GM19463 (cell line): ENCODE results near the gene CEP55.
A peak's percentile ranks its signal among the peaks of the same experiment; 100 is the strongest.

Source experiments
- ATAC-seq: cut with Tn5 transposase; IDR thresholded peaks from one replicate; pipeline ENCODE4 v1.9.1; 2021; ENCODE audit warnings: mild to moderate bottlenecking, moderate library complexity; ENCODE audit not compliant: unreplicated experiment

The CEP55 gene

DNA sequence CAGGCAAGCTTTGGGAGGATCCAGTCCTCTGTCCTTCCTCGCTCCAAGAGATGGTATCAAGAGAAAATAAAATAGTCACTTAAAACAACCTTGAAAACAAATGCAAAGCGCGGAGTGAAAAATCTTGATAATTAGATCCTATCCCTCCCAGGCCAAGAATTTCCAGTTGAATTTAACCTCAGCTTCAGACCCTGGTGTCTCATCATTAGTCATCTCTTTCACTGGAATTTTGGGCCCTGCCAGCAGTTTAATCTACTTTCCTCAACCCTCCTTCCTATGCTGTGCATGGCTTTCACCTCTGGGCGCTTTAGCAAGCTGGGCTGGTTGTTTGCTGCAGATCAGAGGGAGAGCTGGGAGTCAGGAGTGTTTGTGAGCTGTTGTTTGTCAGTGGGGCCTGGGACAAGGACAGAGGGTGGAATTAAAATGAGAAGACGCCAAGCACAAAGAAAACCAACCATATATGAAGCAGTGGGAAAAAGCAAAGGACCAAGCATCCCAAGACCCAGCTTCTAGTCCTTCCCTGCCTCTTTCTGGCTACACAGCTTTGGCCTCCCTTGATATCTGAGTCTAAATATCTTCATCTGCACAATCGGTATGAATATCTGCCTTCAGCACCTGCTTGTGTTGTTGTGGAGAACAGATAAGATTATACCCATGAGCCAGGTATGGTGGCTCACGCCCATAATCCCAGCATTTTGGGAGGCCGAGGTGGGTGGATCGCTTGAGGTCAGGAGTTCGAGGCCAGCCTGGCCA lies 27.8 kb upstream of the CEP55 start:
- ATAC-seq: no peak

DNA sequence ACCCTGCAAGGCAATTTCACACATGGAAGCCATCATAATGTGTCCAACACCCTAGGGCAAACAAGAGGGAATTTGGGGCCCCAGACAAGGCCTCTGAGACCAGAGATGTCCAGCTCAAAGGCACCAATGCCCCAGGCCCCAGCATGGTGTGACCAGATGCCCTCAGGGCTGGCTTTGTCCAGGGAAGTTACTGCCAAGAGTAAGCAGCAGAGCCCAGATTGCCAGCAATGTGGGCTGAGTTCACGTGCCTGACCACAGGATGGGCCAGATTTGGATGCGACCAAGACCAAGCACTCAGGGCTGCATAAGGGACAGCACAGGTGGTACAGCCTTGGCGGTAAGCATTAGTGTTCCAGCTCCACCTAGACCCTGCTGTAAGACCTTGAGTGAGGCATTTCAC lies 27.0 kb upstream of the CEP55 start:
- ATAC-seq: no peak

DNA sequence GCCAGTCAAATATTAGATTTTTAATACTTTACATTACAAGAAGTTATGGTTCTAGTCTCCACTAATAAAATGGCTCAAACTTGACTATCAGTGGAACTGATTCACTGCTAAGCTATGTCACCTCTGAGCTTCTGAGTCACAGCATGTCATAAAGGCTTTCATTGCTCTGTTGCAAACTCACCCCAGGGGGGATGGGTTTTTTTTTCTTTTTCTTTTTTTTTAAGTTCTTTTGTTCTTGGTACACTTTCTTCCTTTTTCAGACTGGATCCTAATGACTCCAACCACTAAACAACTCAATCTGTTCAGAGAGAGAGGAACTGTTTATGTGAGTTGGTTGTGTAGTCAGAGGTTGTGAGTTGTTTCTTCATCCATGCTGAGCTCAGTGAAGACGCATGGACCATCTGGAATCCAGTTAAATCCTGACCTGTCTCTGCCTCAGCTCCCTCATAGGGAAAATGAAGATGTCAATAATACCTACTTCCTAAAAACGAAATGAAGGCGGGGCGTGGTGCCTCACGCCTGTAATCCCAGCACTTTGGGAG lies 25.2 kb upstream of the CEP55 start:
- no peak for ATAC-seq

DNA sequence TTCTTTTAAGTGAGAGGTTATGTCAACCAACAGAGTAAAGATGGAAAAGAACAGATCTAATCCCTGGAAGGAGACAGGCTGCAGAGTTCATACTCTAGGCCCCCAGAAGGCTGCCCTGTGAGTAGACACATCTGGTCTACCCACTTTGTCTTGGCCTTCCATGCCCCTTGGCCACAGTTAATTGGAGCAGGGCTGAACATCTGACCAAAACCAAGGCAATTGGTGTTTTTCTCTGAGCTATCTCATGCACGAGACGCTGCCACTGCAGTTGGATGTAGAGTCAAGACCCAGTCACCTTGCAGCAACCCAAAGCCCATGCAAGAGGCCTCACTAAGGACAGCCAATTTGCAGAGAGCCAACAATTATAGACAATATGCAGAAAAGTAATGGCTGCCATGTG lies 23.3 kb upstream of the CEP55 start:
- ATAC-seq: no peak

DNA sequence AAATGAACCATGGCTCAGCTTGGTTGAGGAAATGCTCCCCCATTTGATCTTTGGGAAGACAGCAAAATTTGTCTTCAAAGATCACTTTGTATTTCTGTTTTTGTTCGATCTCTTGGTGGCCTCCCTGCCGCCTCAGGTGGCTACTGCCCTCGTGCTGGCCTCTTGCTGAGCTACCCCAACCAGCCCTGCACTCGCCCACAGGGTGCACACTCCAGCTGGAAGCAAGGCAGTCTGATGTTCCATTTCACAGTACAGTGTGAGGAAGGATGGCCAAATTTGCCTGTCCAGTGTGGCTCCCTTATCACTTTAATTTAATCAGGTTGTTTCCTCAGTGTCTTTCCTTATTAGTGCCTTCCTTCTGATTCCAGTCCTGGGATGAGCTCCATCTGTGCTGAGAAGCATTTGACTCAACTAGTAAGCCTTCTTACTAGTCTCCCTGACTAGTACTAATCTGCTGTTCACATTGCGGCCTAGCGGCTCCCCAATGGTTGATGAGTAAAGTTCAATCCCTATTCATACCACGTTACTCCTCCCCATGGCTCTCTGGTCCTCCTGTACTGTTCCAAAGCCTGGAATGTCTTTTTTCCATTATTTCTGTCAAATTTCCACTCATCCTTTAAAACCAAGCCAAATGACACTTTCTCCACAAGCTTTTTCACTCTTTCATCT lies 22.5 kb upstream of the CEP55 start:
- ATAC-seq: no peak

DNA sequence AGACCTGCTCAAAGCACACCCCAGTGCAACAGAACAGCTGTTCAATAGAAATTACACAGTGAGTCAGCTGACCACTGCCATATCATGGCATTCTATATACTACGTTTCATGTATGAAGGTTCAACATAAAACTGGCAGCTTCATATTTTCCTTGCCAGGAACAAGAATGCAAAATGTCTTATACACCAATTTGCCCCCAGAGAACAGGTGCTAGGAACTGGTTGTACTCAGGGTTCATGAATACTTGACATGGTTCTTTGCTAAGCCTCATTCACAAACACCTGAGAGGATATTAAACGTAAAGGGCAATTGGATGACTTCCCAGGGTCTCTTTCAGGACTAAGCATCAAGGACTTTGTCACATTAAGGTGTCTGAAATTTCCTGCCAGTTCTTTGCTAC lies 21.2 kb upstream of the CEP55 start:
- no peak for ATAC-seq

DNA sequence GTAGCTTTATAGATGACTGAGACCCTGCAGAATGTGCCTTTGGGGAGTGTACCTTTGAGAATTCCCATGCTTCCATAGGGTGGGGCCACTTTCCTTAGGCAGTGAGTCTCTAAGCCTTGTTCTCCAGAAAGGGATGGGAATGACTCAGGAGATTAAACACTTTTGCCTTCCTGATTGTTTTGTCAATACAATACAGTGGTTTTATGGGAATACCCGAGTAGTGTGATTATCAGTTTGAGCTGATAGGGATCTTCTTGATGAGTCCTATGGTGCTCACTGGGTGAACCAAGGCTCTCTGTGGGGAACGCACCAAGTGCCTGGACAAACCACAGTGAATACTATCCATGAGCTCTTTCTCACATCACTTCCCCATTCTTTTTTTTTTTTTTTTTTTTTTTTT lies 20.5 kb upstream of the CEP55 start:
- no peak for ATAC-seq

DNA sequence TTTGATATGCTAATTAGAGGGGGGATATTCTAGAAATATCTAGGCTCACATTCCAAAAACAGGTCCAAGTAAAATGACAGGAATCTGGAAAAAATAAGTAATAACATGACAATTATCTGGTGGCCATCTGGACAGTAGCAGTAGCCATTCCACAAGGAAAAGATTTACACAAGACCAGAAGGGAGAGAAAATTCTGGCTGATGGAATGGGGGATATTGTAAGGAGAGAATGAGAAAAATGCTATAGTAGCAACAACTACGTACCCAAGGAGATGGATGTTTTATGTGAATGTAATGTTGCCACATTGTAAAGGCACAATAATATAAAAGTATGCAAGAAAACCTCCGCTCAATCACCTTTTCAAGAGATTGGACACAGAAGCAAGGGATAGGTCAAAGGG lies 19.7 kb upstream of the CEP55 start:
- no peak for ATAC-seq

DNA sequence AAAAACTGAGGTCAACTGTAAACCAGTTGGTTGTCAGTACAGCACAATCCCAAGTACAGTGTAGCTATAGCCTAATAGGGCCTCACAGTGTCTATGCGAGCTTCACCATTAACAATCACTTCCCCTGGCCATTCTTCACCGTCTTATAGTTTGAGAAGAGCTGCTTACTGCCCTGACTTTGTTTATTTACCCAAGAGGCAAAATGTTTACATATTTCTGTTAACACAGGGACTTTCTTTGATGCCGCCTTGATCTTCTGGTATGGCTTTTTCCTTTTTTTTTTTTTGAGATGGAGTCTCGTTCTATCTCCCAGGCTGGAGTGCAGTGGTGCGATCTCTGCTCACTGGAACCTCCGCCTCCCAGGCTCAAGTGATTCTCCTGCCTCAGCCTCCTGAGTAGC lies 17.5 kb upstream of the CEP55 start:
- no peak for ATAC-seq

DNA sequence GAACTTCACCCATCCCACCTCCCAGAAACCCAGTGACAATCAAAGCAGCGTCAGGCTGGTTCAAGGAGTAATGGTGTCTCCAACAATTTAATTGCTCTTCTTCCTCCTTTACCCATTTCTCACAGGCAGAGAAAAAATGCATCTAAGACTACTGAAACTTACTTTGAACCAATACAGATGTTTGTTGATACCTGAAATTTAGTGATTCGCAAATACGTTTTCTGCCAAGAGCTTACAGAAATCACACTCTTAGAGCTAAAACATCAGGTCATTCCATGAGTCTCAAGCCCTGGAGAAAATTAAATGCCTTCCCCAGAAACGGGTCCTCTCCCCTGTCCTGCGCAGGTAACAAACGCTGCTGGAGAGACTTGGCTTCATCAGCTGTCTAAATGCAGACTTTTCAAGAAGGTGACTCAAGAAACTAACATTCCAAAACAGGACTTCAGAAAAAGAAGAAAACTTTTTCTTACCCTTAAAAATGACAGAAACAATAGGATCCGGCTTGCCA lies 14.7 kb upstream of the CEP55 start:
- ATAC-seq: no peak

DNA sequence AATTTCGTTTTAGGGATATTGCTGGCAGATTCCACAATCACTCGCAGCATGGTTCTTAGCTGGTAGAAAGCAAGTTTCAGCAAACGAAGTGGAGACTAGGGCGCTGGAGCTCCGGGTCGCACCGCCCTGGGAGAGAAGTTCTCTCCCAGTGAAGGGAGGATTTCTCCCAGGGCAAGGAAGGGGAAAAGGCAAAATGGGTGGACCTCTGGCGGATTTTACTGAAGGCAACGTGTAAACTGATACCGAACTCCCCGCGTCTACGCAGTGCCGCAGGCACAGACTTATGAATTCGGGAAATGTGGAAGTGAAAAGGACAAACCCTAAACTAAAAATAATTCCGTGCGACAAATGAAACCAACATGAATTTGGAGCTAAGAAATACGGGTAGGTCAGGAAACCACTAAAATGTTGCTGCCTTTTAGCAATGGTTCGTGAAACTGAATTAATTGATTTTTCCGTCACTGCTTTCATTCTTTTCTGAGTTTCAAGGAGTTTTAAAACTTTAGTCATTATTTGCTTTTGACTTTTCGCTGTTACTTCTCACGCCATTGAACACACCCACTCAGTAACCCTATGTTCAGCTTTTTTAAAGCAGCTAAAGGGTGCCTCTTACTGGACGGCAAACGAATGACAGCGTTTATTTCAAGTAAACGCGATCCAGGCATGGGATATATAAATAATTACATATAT lies 14.1 kb upstream of the CEP55 start, which contains the start of gene MYOF:
MYOF (minus strand) TSS at position 190 of the 690 bp plus-strand sequence; CDS start at position 50, 140 bp downstream.
- peak; percentile 70 for ATAC-seq

DNA sequence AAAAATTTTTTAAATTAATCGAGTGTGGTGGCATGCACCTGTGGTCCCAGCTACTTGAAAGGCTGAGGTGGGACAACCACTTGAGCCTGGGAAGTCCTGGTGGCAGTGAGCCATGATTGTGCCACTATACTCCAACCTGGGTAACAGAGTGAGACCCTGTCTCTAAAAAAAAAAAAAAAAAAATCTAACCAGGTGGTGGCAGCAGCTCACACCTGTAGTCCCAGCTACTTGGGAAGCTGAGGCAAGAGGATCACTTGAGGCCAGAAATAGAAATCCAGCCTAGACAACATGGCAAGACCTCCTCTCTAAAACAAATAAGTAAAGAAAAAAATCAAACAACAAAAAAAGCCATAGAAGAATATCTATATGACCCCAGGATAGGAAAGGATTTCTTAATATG lies 10.7 kb upstream of the CEP55 start:
- no peak for ATAC-seq

DNA sequence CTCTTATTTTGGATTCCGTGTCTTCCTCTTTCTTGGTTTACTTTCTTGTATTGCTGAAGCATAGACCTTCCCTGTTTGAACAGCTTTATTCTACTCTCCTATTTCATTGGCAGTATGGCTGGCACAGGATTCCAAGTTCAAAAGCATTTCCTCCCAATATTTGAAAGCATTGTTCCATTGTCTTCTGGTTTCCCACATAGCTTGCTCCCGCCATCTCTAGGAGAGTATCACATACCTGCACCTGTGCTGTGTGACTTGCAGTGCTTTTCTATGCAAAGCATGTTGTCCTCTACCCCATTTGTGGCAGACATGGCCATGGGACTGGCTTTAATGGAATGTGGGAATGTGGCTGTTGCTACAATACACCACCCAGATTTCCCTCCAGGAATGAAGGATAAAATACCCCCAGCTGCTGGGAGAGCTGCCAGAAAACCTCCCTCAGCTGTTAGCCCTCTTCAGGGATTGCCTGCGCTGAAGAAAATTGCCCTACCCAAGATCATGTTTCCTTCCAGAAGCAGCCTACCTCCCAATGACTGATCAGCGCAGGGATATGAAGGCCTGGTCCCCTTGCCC lies 7.4 kb upstream of the CEP55 start:
- no peak for ATAC-seq

DNA sequence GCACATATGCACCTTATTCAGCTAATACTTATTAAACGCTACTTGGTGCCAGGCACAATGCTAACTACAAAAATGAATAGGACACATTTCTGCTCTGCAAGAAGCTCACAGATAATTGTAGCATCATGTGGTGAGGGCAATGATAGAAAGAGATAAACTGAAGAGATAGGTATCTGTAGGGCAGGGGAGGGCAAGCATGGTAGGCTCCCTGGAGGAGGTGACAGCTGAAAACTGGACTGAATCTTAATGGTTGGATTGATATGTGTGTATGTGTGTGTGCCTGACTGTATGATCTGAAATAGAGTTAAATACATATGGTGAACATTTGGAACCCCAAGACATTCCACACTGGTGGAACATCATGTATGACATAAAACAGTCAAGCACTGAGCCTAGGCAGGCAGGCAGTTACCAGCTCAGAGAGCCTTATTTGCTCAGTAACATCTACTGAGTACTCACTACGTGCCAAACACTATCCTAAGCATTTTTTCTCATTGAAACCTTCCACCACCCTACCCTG lies 4.8 kb upstream of the CEP55 start:
- no peak for ATAC-seq

DNA sequence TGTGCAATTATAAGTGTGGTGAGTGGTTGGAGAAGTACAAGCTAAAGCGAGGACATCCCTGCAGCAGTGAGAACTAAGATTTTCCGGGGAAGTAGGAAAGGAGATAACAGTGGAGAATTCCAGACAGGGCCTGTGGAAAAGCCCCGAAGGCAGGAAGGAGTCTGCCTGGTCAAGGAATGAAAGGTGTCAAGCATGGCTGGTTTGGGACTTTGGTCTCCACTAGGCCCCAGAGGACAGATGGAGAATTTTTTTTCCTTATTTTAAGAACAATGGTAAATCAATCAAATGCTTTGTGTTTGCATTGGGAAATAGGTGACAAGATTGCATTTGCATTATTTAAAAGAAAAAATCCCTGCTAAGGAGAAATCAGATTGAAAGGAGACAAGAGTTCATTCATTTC lies 3.2 kb upstream of the CEP55 start:
- ATAC-seq: no peak

DNA sequence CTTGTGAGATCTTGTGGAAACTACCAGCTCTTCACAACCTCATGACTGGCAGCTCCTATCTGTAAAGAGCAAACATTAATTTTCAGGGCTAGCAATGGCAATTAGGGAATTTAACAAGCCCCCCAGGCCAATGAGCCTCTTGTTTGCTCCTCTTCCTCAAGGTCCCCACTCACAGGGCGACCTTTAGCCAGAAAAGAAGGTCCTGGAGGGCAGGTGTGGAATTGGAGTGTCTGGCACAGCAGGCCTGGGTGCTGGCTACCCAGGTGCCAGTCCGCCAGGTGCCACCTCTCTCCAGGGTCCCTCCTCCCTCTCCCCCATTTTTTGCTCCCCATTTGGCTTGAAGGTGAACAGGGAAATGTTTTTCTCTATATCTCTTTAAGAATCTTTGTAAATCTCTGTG lies 1.9 kb upstream of the CEP55 start:
- no peak for ATAC-seq

DNA sequence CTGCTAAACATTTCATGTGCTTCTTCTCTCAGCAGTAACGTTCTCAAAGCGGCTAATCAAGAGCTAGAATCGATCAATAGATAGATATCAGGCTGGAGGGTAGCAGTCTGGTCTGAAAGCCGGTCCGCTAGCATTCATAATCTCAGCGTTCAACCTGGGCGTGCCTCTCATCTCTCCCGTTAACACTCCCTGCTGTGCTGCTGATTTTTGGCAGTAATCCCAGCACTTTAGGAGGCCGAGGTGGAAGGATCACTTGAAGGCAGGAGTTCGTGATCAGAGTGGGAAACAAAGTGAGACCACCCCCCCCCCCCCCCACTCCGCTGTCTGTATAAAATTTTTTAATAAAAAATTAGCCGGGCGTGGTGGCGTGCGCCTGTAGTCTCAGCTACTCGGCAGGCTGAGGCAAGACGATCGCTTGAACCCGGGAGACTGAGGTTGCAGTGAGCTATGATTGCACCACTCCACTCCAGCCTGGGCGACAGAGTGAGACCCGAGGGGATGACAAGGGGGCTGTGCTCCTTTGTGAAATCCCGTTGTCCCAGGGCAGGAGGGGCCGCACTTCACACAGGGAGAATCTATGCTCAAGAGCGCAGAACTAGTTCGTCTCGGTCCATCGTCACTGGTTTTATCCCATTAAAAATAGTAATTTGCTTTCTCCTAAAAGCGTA lies 624 bp upstream of the CEP55 start:
- peak; percentile 13 for ATAC-seq

DNA sequence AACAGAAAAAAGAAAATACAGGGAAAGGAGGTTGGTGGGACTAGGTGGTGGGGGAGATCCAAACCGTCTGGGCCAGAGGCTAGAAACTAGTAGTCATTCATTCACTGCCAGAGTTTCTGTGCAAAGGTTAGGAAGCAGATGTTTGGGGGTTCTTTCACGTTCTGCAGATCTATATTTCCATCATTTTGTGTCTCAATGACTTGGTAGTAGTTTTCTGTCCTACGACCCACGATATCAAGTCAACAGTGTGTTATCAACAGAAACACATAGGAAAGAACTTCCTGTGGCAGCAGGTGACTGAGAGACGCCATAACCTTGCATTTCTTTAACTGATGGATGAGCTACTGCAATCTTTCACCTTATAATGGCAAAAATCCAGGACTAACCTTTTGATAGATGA lies 1.8 kb downstream of the CEP55 start:
- ATAC-seq: no peak

DNA sequence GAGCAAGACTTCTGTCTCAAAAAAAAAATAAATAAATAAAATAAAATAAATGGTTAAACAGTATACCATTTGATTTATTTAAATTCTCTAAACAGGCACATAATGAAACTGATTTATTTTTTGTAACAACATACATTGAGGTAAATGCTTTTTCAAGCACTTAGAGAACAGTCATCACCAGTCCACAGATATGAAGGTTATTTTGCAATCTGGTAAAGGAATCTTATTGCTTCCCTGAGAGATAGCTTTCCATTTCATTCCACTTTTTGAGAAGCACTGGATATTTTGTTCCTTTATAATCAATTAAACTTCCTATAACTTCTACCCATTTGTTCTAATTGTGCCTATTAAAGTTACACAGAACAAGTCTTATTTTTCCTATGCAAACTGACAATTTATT lies 5.2 kb downstream of the CEP55 start:
- no peak for ATAC-seq

DNA sequence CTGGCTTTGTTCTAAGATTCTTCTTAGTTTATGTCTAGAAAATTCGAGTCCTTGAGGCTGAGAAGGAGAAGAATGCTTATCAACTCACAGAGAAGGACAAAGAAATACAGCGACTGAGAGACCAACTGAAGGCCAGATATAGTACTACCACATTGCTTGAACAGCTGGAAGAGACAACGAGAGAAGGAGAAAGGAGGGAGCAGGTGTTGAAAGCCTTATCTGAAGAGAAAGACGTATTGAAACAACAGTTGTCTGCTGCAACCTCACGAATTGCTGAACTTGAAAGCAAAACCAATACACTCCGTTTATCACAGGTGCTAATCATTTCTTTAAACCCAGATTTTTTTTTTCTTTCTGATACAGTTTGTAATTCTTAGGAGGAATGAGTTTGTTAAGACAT lies 6.7 kb downstream of the CEP55 start:
- ATAC-seq: no peak
